GM12878 (cell line): ENCODE results near the gene RARS2. TPM values are rescaled to one million over a fixed set of nuclear protein-coding genes. Genes with fewer than 3 reads are reported as not detected.

ENCODE experiments used
- ATAC-seq: fragments of 200-7000 bp; cut with Tn5 transposase; 3 replicates; pipeline ENCODE4 v1.9.1; 2020; ENCODE audit warnings: mild to moderate bottlenecking, moderate library complexity
- BruUV-seq: library from RNA; stranded (reverse); fragments of 400-500 nt; replicated peaks from 2 replicates; lab custom pipeline; 2021; lab: Mats Ljungman, UMichigan
- CTCF ChIA-PET: fragments of 300-600 bp; sonication (Branson Sonifier 250); formaldehyde crosslinking; extraction: SDS; loops from one replicate; lab custom pipeline; 2021; ENCODE audit warnings: inconsistent platforms; lab: Yijun Ruan, JAX
- POLR2A ChIA-PET: fragments of 350-600 bp; formaldehyde crosslinking; extraction: SDS; loops from one replicate; lab custom pipeline; 2021; ENCODE audit warnings: inconsistent platforms; lab: Charles Lee
- RAD21 ChIA-PET: fragments of 300-600 bp; sonication (Branson Sonifier 250); formaldehyde crosslinking; loops from one replicate; lab custom pipeline; 2023; ENCODE audit warnings: antibody characterized with exemption; ENCODE audit not compliant: unreplicated experiment; lab: Charles Lee
- SMC1A ChIA-PET: fragments of 300-600 bp; sonication (Branson Sonifier 250); formaldehyde crosslinking; loops from one replicate; lab custom pipeline; 2023; ENCODE audit not compliant: unreplicated experiment, uncharacterized antibody; lab: Charles Lee
- DNase-seq: peaks from one replicate; pipeline ENCODE4 v3.0.0-alpha.2; 2011; ENCODE audit warnings: low read depth, low spot score
- FAIRE-seq: peaks from 3 replicates; lab custom pipeline; 2011; peaks lifted over from hg19 to GRCh38; lab: Jason Lieb, UNC
- H2AFZ ChIP-seq: 2 replicates; pipeline ENCODE4 v1.6.0; 2011; ENCODE audit warnings: low read depth, low read length, control low read depth; ENCODE audit not compliant: control insufficient read depth
- H3K27ac ChIP-seq: 2 replicates; pipeline ENCODE4 v1.5.1; 2011; ENCODE audit warnings: control low read depth; ENCODE audit not compliant: control insufficient read depth, insufficient read depth
- H3K27me3 ChIP-seq, 2 experiments: replicated peaks in 1 of 2; 2 replicates each; pipeline versions ENCODE4 v1.6.0 to v1.6.1; 2011; ENCODE audit warnings: low read length in 1 of 2; ENCODE audit not compliant: control insufficient read depth in 2 of 2, insufficient read depth in 2 of 2
- H3K36me3 ChIP-seq, 2 experiments: 2 replicates each; pipeline ENCODE4 v1.5.1; 2011; ENCODE audit warnings: low read length in 1 of 2; ENCODE audit not compliant: control insufficient read depth in 2 of 2, insufficient read depth in 2 of 2
- H3K4me1 ChIP-seq: 2 replicates; pipeline ENCODE4 v1.6.1; 2011; ENCODE audit warnings: mild to moderate bottlenecking, low read length, moderate library complexity, mixed read lengths; ENCODE audit not compliant: control insufficient read depth, insufficient read depth
- H3K4me2 ChIP-seq: 2 replicates; pipeline ENCODE4 v1.6.0; 2011; ENCODE audit warnings: control low read depth; ENCODE audit not compliant: control insufficient read depth, insufficient read depth
- H3K4me3 ChIP-seq: fragments of 200-600 bp; sonication (generic); 2 replicates; pipeline ENCODE4 v1.5.1; 2016
- H3K79me2 ChIP-seq: 2 replicates; pipeline ENCODE4 v1.6.0; 2011; ENCODE audit warnings: low read length; ENCODE audit not compliant: control insufficient read depth, insufficient read depth
- H3K9ac ChIP-seq: 2 replicates; pipeline ENCODE4 v1.8.0; 2011; ENCODE audit warnings: low read length, control low read depth, mixed read lengths; ENCODE audit not compliant: control insufficient read depth, insufficient read depth
- H3K9me3 ChIP-seq: replicated peaks from 3 replicates; pipeline ENCODE4 v1.5.1; 2011; ENCODE audit warnings: mild to moderate bottlenecking, low read length; ENCODE audit not compliant: control insufficient read depth, insufficient read depth
- H4K20me1 ChIP-seq: 2 replicates; pipeline ENCODE4 v1.6.0; 2011; ENCODE audit not compliant: control insufficient read depth, insufficient read depth
- CBFB ChIP-seq: IDR thresholded peaks from 2 replicates; pipeline ENCODE4 v1.6.1; 2016; ENCODE audit warnings: antibody characterized with exemption, low read depth
- CEBPZ ChIP-seq: fragments of 150-350 bp; IDR thresholded peaks from 2 replicates; pipeline ENCODE4 v1.6.1; 2016; ENCODE audit warnings: low read depth, low read length
- CREM ChIP-seq: IDR thresholded peaks from 2 replicates; pipeline ENCODE4 v1.6.1; 2014; ENCODE audit warnings: antibody characterized with exemption, low read depth
- ESRRA ChIP-seq: IDR thresholded peaks from 2 replicates; pipeline ENCODE4 v1.6.1; 2012; ENCODE audit warnings: mild to moderate bottlenecking, low read length, improper control_type of control experiment
- IKZF2 ChIP-seq, 2 experiments: fragments of 450-650 bp; IDR thresholded peaks; 2 replicates each; pipeline ENCODE4 v1.6.1; 2017; ENCODE audit warnings: mild to moderate bottlenecking in 2 of 2, moderate library complexity in 2 of 2
- LARP7 ChIP-seq: fragments of 450-650 bp; IDR thresholded peaks from 2 replicates; pipeline ENCODE4 v1.6.1; 2017; ENCODE audit warnings: mild to moderate bottlenecking
- MTA3 ChIP-seq: IDR thresholded peaks from 2 replicates; pipeline ENCODE4 v1.6.1; 2012; ENCODE audit warnings: low read length, inconsistent platforms, borderline replicate concordance
- NFYB ChIP-seq: IDR thresholded peaks from 2 replicates; pipeline ENCODE4 v1.6.1; 2011; ENCODE audit warnings: low read depth, mild to moderate bottlenecking, low read length, improper control_type of control experiment, moderate library complexity; ENCODE audit not compliant: insufficient read depth
- NR2C2 ChIP-seq: IDR thresholded peaks from 2 replicates; pipeline ENCODE4 v1.6.1; 2011; ENCODE audit warnings: borderline replicate concordance, low read depth; ENCODE audit not compliant: control insufficient read depth, insufficient read length
- POLR2A ChIP-seq: IDR thresholded peaks from 2 replicates; pipeline ENCODE4 v1.6.1; 2011; ENCODE audit warnings: low read depth, mild to moderate bottlenecking, low read length
- SMAD5 ChIP-seq: IDR thresholded peaks from 2 replicates; pipeline ENCODE4 v1.6.1; 2016; ENCODE audit warnings: antibody characterized with exemption, low read depth
- SPI1 ChIP-seq: IDR thresholded peaks from 2 replicates; pipeline ENCODE4 v1.6.1; 2011; ENCODE audit warnings: low read depth, mild to moderate bottlenecking, low read length, moderate library complexity, borderline replicate concordance; ENCODE audit not compliant: insufficient read depth
- SREBF1 ChIP-seq: IDR thresholded peaks from 2 replicates; pipeline ENCODE4 v1.6.1; 2012; ENCODE audit warnings: mild to moderate bottlenecking, low read length
- TARDBP ChIP-seq: IDR thresholded peaks from 2 replicates; pipeline ENCODE4 v1.6.1; 2016; ENCODE audit warnings: borderline replicate concordance
- TCF12 ChIP-seq: IDR thresholded peaks from 2 replicates; pipeline ENCODE4 v1.6.1; 2011; ENCODE audit warnings: low read depth, mild to moderate bottlenecking, low read length
- ZNF24 ChIP-seq: fragments of 450-650 bp; IDR thresholded peaks from 2 replicates; pipeline ENCODE4 v1.6.1; 2017; ENCODE audit warnings: antibody characterized with exemption, mild to moderate bottlenecking
- WGBS: methylation state at CpG from one replicate; pipeline ENCODE4 v1.1.6; 2016; ENCODE audit warnings: low lambda C conversion rate; ENCODE audit not compliant: insufficient replicate concordance, insufficient coverage; ENCODE audit errors: missing lambda C conversion rate; 5-methylcytosine and 5-hydroxymethylcytosine counted together
- in situ Hi-C: fragments of 300-500 bp; cut with MboI; formaldehyde crosslinking; loops from 9 replicates; pipeline ENCODE4 v1.14.3; 2018; ENCODE audit warnings: mixed read lengths
- intact Hi-C: fragments of 100-400 bp; cut with micrococcal nuclease; formaldehyde crosslinking; loops from one replicate; pipeline ENCODE4 v1.14.2; 2022; ENCODE audit not compliant: unreplicated experiment
- polyA plus RNA-seq, 11 experiments: library from polyadenylated mRNA; depleted of rRNA in 4 of 11; unstranded in 6 of 11; stranded (reverse) in 5 of 11; fragments of >200 nt; fragmentation: Nextera tagmentation in 4 of 11; fragmentation: Illumina TruSeq in 1 of 11; extraction: Ambion mirVana in 4 of 11; extraction: Trizol in 1 of 11; gene quantifications; 1 replicate in 1 of 11; 2 replicates in 10 of 11; pipeline versions ENCODE4 v1.2.1 to v1.2.3, GENCODE V29; 2011 to 2016; ENCODE audit warnings: inconsistent platforms in 2 of 11, missing spikeins in 2 of 11, low read depth in 1 of 11
- total RNA-seq, 4 experiments: library from RNA; depleted of rRNA in 3 of 4; stranded (reverse); fragments of >200 nt in 3 of 4; fragmentation: Illumina TruSeq in 1 of 4; extraction: Trizol in 1 of 4; gene quantifications; 2 replicates each; pipeline versions ENCODE4 v1.2.1 to v1.2.3, GENCODE V29; 2013 to 2021

Gene RARS2
- total and polyA plus RNA-seq, 10 of the 15 experiments (the other 5 are each of a cell fraction or from before 2014, with no cell fraction given) = 18.3 to 54.2 (median 36.8) TPM

- TF ChIP-seq LARP7 (no peak), NFYB (no peak), MTA3 (no peak), IKZF2 (IDR thresholded peaks at IDR 0.05) (no peak), ZNF24 (no peak)
- intact Hi-C loops = no loop called here
- CTCF ChIA-PET = interaction anchor here (0.6 kb wide), 1 partner anchor 160 kb away, joined by 3 read pairs; no protein-coding TSS in a partner anchor
- H3K27ac ChIP-seq = no peak overlapping the region
- no peak overlapping the region for H3K4me3 ChIP-seq
- no peaks in the 10 kb centered on the region for H3K4me1 ChIP-seq
- H3K4me2 ChIP-seq = no peak overlapping the region
- H3K27me3 ChIP-seq = no peaks in the 10 kb centered on the region
- H3K9me3 ChIP-seq = peaks cover 4% of the 10 kb centered on the region; the same call in 1 of the 3 replicates
- no peak overlapping the region for H3K9ac ChIP-seq
- H2AFZ ChIP-seq = no peak overlapping the region
- H3K79me2 ChIP-seq = no peaks in the 10 kb centered on the region
- POLR2A ChIA-PET = no interaction called here
- RAD21 ChIA-PET = no interaction called here
- ATAC-seq (no peak), DNase-seq (no peak), FAIRE-seq (no peak)
- SMC1A ChIA-PET = interaction anchor here (0.7 kb wide), 1 partner anchor 10 kb away, joined by 3 read pairs; no protein-coding TSS in a partner anchor
- 88% methylated on average over 1 of the region's 1 CpG for WGBS
- in situ Hi-C loops = no loop called here
- H3K36me3 ChIP-seq = peaks cover 4 to 19% of the 10 kb centered on the region in 2 experiments
- H4K20me1 ChIP-seq = no peaks in the 10 kb centered on the region
- BruUV-seq = no TSS peak
These were observed 45.4 kb downstream of the RARS2 start for GRCh38 chr6:87544474-87544735.

- SMC1A ChIA-PET = interaction anchor here (0.6 to 0.7 kb wide), 2 partner anchors 10 to 64 kb away, joined by 3 read pairs; no protein-coding TSS in a partner anchor
- ATAC-seq = no peak
- H3K4me2 ChIP-seq = no peak overlapping the region
- H3K4me3 ChIP-seq = no peak overlapping the region
- POLR2A ChIA-PET = no interaction called here
- H4K20me1 ChIP-seq = no peaks in the 10 kb centered on the region
- DNase-seq = no peak
- H3K9ac ChIP-seq = no peak overlapping the region
- no peak overlapping the region for H2AFZ ChIP-seq
- CTCF ChIA-PET = interaction anchor here (0.6 kb wide), 2 partner anchors 123 to 159 kb away, joined by 3 read pairs; no protein-coding TSS in a partner anchor
- peaks cover 7% of the 10 kb centered on the region; the same call in 1 of the 3 replicates for H3K9me3 ChIP-seq
- over 99% methylated on average over 4 of the region's 4 CpGs for WGBS
- H3K36me3 ChIP-seq = peaks cover 6 to 24% of the 10 kb centered on the region in 2 experiments
- no peak for FAIRE-seq
- H3K27me3 ChIP-seq = no peaks in the 10 kb centered on the region
- no peaks in the 10 kb centered on the region for H3K4me1 ChIP-seq
- in situ Hi-C loops = no loop called here
- BruUV-seq = TSS peak; percentile 22
- H3K27ac ChIP-seq = no peak overlapping the region
- no peaks in the 10 kb centered on the region for H3K79me2 ChIP-seq
- intact Hi-C loops = no loop called here
- RAD21 ChIA-PET = no interaction called here
- TF ChIP-seq POLR2A = no peak
- TF ChIP-seq NR2C2 = no peak
- TF ChIP-seq SREBF1 = no peak
- no peak for TF ChIP-seq CEBPZ
- no peak for TF ChIP-seq SMAD5
- no peak for TF ChIP-seq CBFB
- TF ChIP-seq TARDBP = no peak
- no peak for TF ChIP-seq TCF12
- no peak for TF ChIP-seq CREM
- no peak for TF ChIP-seq ESRRA
- no peak for TF ChIP-seq SPI1
These were observed 45.9 kb downstream of the RARS2 start for GRCh38 chr6:87543696-87544473.
